Stimulated activated CD4-positive, alpha-beta T cell treated with anti-CD3 and anti-CD28 coated beads, Interleukin-1b, Interleukin-23, amount 100 ng/mL, for 4 hours (primary cell): ENCODE results near the gene PERM1.
"Not testable (repeated sequence)": the region's sequence is repeated elsewhere in the genome, so short reads cannot be mapped to it uniquely, and the experiment has no call there.

Source experiments
- DNase-seq, 2 donors: peaks; one replicate each; pipeline ENCODE4 v3.0.0-alpha.2; 2020; ENCODE audit warnings: low read depth in 2 of 2

Gene PERM1

GRCh38 chr1:981955-982558 is at the start of gene PERM1:
PERM1 (minus strand) TSS chr1:982093; CDS start chr1:981029, 1,064 bp downstream.
- no peak for DNase-seq

GRCh38 chr1:1030867-1031658 is 49.2 kb upstream of the PERM1 start:
- not testable (repeated sequence) for DNase-seq

GRCh38 chr1:1027791-1028190 is 45.9 kb upstream of the PERM1 start:
- no peak for DNase-seq

- no peak for DNase-seq
These were observed 44.9 kb upstream of the PERM1 start for GRCh38 chr1:1026599-1027413.

GRCh38 chr1:1025730-1026129 is 43.8 kb upstream of the PERM1 start:
- DNase-seq = no peak

GRCh38 chr1:1024771-1025699 is 43.1 kb upstream of the PERM1 start:
- DNase-seq = no peak

GRCh38 chr1:1024149-1024770 is 42.4 kb upstream of the PERM1 start:
- no peak for DNase-seq

GRCh38 chr1:1023700-1024099 is 41.8 kb upstream of the PERM1 start:
- DNase-seq = no peak

- no peak for DNase-seq
These were observed 40.6 kb upstream of the PERM1 start for GRCh38 chr1:1022302-1023009.

- no peak for DNase-seq
These were observed 40.0 kb upstream of the PERM1 start for GRCh38 chr1:1021920-1022259.

- DNase-seq = no peak
These were observed 39.4 kb upstream of the PERM1 start for GRCh38 chr1:1021010-1021919.

- DNase-seq = peak; percentile 36 to 47
These were observed 38.6 kb upstream of the PERM1 start for GRCh38 chr1:1020415-1021009.

GRCh38 chr1:1020000-1020404 is 38.1 kb upstream of the PERM1 start, which contains the start of gene AGRN:
AGRN (plus strand) TSS chr1:1020120; CDS start chr1:1020173, 53 bp downstream.
- peak in 1 of 2 donors; percentile 18 for DNase-seq

- peak; percentile 69 to 82 for DNase-seq
These were observed 37.5 kb upstream of the PERM1 start for GRCh38 chr1:1019122-1019999.

GRCh38 chr1:1018321-1018685 is 36.4 kb upstream of the PERM1 start:
- not testable (repeated sequence) for DNase-seq

- DNase-seq = not testable (repeated sequence)
These were observed 35.8 kb upstream of the PERM1 start for GRCh38 chr1:1017397-1018320.
